HL-60 (cell line): ENCODE results near the gene HCK.

Experiments used
- CTCF ChIP-seq: IDR thresholded peaks from one replicate; pipeline ENCODE4 v1.5.1; 2011; ENCODE audit warnings: low read length, control low read depth, inconsistent platforms; ENCODE audit not compliant: insufficient read depth
- POLR2AphosphoS5 ChIP-seq: IDR thresholded peaks from 2 replicates; pipeline ENCODE4 v1.6.1; 2012; ENCODE audit warnings: low read depth
- REST ChIP-seq: IDR thresholded peaks from 2 replicates; pipeline ENCODE4 v1.6.1; 2012; ENCODE audit warnings: low read depth; ENCODE audit not compliant: insufficient replicate concordance
- SPI1 ChIP-seq: IDR thresholded peaks from 2 replicates; pipeline ENCODE4 v1.6.1; 2012; ENCODE audit warnings: low read depth, mild to moderate bottlenecking, borderline replicate concordance

GRCh38 chr20:32064667-32065066 lies 12.6 kb downstream of the HCK start:
- no peak for TF ChIP-seq CTCF
- no peak for TF ChIP-seq POLR2AphosphoS5
- no peak for TF ChIP-seq SPI1
- TF ChIP-seq REST: no peak
